H1 (cell line): ENCODE measurements around the gene ROBO4. TPM values are rescaled to one million over a fixed set of nuclear protein-coding genes. Genes with fewer than 3 reads are reported as not detected.

Experiments
- CTCF ChIA-PET: fragments of 300-600 bp; sonication (Branson Sonifier 250); formaldehyde crosslinking; loops from one replicate; lab custom pipeline; 2021; ENCODE audit not compliant: partially characterized antibody; lab: Charles Lee
- POLR2A ChIA-PET: fragments of 300-600 bp; sonication (Branson Sonifier 250); formaldehyde crosslinking; loops from one replicate; lab custom pipeline; 2021; ENCODE audit warnings: inconsistent platforms; ENCODE audit not compliant: partially characterized antibody; lab: Charles Lee
- DNase-seq, 2 experiments: peaks; one replicate each; pipeline versions ENCODE4 v3.0.0 to v3.0.0-alpha.2; 2010 to 2022; ENCODE audit warnings: low spot score in 2 of 2, low read depth in 1 of 2, mixed read lengths in 1 of 2
- FAIRE-seq: peaks from 2 replicates; lab custom pipeline; 2011; peaks lifted over from hg19 to GRCh38; lab: Jason Lieb, UNC
- H2AFZ ChIP-seq: 2 replicates; pipeline ENCODE4 v1.8.1; 2012; ENCODE audit warnings: low read length, inconsistent platforms
- H2AK5ac ChIP-seq: 2 replicates; pipeline ENCODE4 v1.6.1; 2013; ENCODE audit warnings: low read depth, low read length
- H2BK120ac ChIP-seq: replicated peaks from 2 replicates; pipeline ENCODE3; 2013; ENCODE audit warnings: low read depth, low read length, inconsistent platforms
- H2BK12ac ChIP-seq: 2 replicates; pipeline ENCODE4 v1.6.1; 2013; ENCODE audit warnings: low read depth, low read length
- H2BK15ac ChIP-seq: 2 replicates; pipeline ENCODE4 v1.6.1; 2013; ENCODE audit warnings: low read length
- H2BK20ac ChIP-seq: 2 replicates; pipeline ENCODE4 v1.6.1; 2013; ENCODE audit warnings: low read length
- H2BK5ac ChIP-seq: 2 replicates; pipeline ENCODE4 v1.6.1; 2013; ENCODE audit warnings: low read depth, low read length
- H3K14ac ChIP-seq: 2 replicates; pipeline ENCODE4 v1.6.1; 2013; ENCODE audit warnings: inconsistent platforms; ENCODE audit not compliant: insufficient read length
- H3K18ac ChIP-seq: 2 replicates; pipeline ENCODE4 v1.6.1; 2013; ENCODE audit warnings: low read length; ENCODE audit errors: extremely low read depth
- H3K23ac ChIP-seq: 2 replicates; pipeline ENCODE4 v1.6.1; 2013; ENCODE audit warnings: inconsistent platforms; ENCODE audit not compliant: insufficient read length
- H3K23me2 ChIP-seq: 2 replicates; pipeline ENCODE4 v1.6.1; 2013; ENCODE audit warnings: low read depth, low read length
- H3K27ac ChIP-seq: 2 replicates; pipeline ENCODE4 v1.6.1; 2011; ENCODE audit warnings: low read depth, low read length, inconsistent platforms
- H3K27me3 ChIP-seq, 4 experiments: replicated peaks in 1 of 4; 1 replicate in 1 of 4; 2 replicates in 3 of 4; pipeline versions ENCODE4 v1.6.1 to v1.8.1; 2011 to 2013; ENCODE audit warnings: low read length in 3 of 4, mild to moderate bottlenecking in 3 of 4, inconsistent platforms in 2 of 4, mixed read lengths in 2 of 4, moderate library complexity in 1 of 4; ENCODE audit not compliant: control insufficient read depth in 3 of 4, insufficient read depth in 3 of 4; ENCODE audit errors: extremely low read depth in 1 of 4
- H3K36me3 ChIP-seq, 4 experiments: 2 replicates each; pipeline versions ENCODE4 v1.6.1 to v1.8.1; 2011 to 2013; ENCODE audit warnings: mild to moderate bottlenecking in 4 of 4, low read length in 3 of 4, moderate library complexity in 2 of 4, control low read depth in 1 of 4, inconsistent platforms in 1 of 4; ENCODE audit not compliant: insufficient read depth in 4 of 4, control insufficient read depth in 2 of 4
- H3K4ac ChIP-seq: replicated peaks from 2 replicates; pipeline ENCODE3; 2013; ENCODE audit warnings: low read length, low read depth, mixed read lengths, inconsistent platforms; ENCODE audit not compliant: insufficient read length
- H3K4me1 ChIP-seq, 4 experiments: replicated peaks in 1 of 4; 1 replicate in 1 of 4; 2 replicates in 3 of 4; pipeline versions ENCODE4 v1.6.1 to v1.8.1; 2011 to 2013; ENCODE audit warnings: low read length in 3 of 4, inconsistent platforms in 2 of 4, mixed read lengths in 1 of 4; ENCODE audit not compliant: insufficient read depth in 4 of 4, control insufficient read depth in 3 of 4
- H3K4me2 ChIP-seq, 2 experiments: 2 replicates each; pipeline versions ENCODE4 v1.6.1 to v1.8.1; 2011 to 2013; ENCODE audit warnings: low read depth in 2 of 2, low read length in 2 of 2, control low read depth in 1 of 2, inconsistent platforms in 1 of 2, mild to moderate bottlenecking in 1 of 2; ENCODE audit not compliant: insufficient read depth in 1 of 2
- H3K4me3 ChIP-seq, 4 experiments: fragments of 200-600, 300-600 bp in 1 of 4; sonication (generic), shearing (Covaris generic), sonication (Bioruptor Twin) in 1 of 4; 2 replicates each; pipeline versions ENCODE4 v1.5.1 to v1.8.1; 2011 to 2016; ENCODE audit warnings: low read length in 4 of 4, low read depth in 3 of 4, control low read depth in 2 of 4, inconsistent platforms in 2 of 4, mild to moderate bottlenecking in 2 of 4, mixed read lengths in 1 of 4, moderate library complexity in 1 of 4; ENCODE audit not compliant: insufficient read depth in 2 of 4; ENCODE audit errors: extremely low read depth in 1 of 4
- H3K56ac ChIP-seq: replicated peaks from 2 replicates; pipeline ENCODE3; 2013; ENCODE audit warnings: low read depth, mild to moderate bottlenecking, mixed read lengths, low read length, inconsistent platforms; ENCODE audit not compliant: insufficient read length
- H3K79me1 ChIP-seq: 2 replicates; pipeline ENCODE4 v1.6.1; 2013; ENCODE audit warnings: low read depth, low read length, control low read depth
- H3K79me2 ChIP-seq, 2 experiments: 2 replicates each; pipeline versions ENCODE4 v1.6.1 to v1.8.1; 2012 to 2013; ENCODE audit warnings: low read length in 2 of 2, mild to moderate bottlenecking in 2 of 2, inconsistent platforms in 1 of 2; ENCODE audit not compliant: insufficient read depth in 2 of 2, control insufficient read depth in 1 of 2
- H3K9ac ChIP-seq, 4 experiments: replicated peaks in 1 of 4; 1 replicate in 1 of 4; 2 replicates in 3 of 4; pipeline versions ENCODE4 v1.6.1 to v1.8.1; 2011 to 2013; ENCODE audit warnings: low read depth in 3 of 4, low read length in 3 of 4, control low read depth in 2 of 4, mild to moderate bottlenecking in 2 of 4, moderate library complexity in 2 of 4, inconsistent platforms in 1 of 4; ENCODE audit errors: extremely low read depth in 1 of 4
- H3K9me3 ChIP-seq, 2 experiments: 2 replicates each; pipeline versions ENCODE4 v1.6.1 to v1.8.1; 2012 to 2013; ENCODE audit warnings: mild to moderate bottlenecking in 2 of 2, moderate library complexity in 2 of 2, control low read depth in 1 of 2, inconsistent platforms in 1 of 2, low read depth in 1 of 2, low read length in 1 of 2, mixed read lengths in 1 of 2; ENCODE audit not compliant: insufficient read depth in 2 of 2
- H4K20me1 ChIP-seq, 2 experiments: replicated peaks in 1 of 2; 2 replicates each; pipeline versions ENCODE3 to v1.8.1; 2011 to 2013; ENCODE audit warnings: inconsistent platforms in 2 of 2, low read length in 2 of 2, mild to moderate bottlenecking in 1 of 2; ENCODE audit not compliant: insufficient read depth in 2 of 2, control insufficient read depth in 1 of 2
- H4K5ac ChIP-seq: 2 replicates; pipeline ENCODE4 v1.6.1; 2013; ENCODE audit warnings: low read length, low read depth, mixed read lengths, inconsistent platforms; ENCODE audit not compliant: insufficient read length
- H4K8ac ChIP-seq: 2 replicates; pipeline ENCODE4 v1.8.0; 2013; ENCODE audit warnings: mild to moderate bottlenecking, moderate library complexity, low read length, inconsistent platforms; ENCODE audit not compliant: insufficient read depth; ENCODE audit errors: extremely low read depth
- H4K91ac ChIP-seq: replicated peaks from 2 replicates; pipeline ENCODE3; 2013; ENCODE audit warnings: low read length, mixed read lengths, inconsistent platforms; ENCODE audit not compliant: insufficient read length
- CREB1 ChIP-seq: IDR thresholded peaks from 2 replicates; pipeline ENCODE4 v1.6.1; 2012; ENCODE audit warnings: inconsistent platforms
- CTCF ChIP-seq, 3 experiments: IDR thresholded peaks; 1 replicate in 2 of 3; 2 replicates in 1 of 3; pipeline versions ENCODE4 v1.5.1 to v1.6.1; 2011; ENCODE audit warnings: low read length in 3 of 3, mild to moderate bottlenecking in 3 of 3, inconsistent platforms in 2 of 3, low read depth in 1 of 3, moderate library complexity in 1 of 3; ENCODE audit not compliant: insufficient read depth in 1 of 3; ENCODE audit errors: control extremely low read depth in 1 of 3
- MAX ChIP-seq: IDR thresholded peaks from 2 replicates; pipeline ENCODE4 v1.6.1; 2012; ENCODE audit warnings: inconsistent platforms
- RAD21 ChIP-seq, 2 experiments: IDR thresholded peaks in 1 of 2; conservative IDR thresholded peaks in 1 of 2; 2 replicates each; pipeline ENCODE4 v1.6.1; 2011; ENCODE audit warnings: low read depth in 2 of 2, low read length in 2 of 2, improper control_type of control experiment in 1 of 2, inconsistent platforms in 1 of 2, mild to moderate bottlenecking in 1 of 2, moderate library complexity in 1 of 2
- WGBS, 2 experiments: shearing (Covaris generic) in 1 of 2; methylation state at CpG; one replicate each; pipeline versions ENCODE4 v1.1.6 to v1.1.7; 2013 to 2015; ENCODE audit warnings: low lambda C conversion rate in 2 of 2, mixed read lengths in 2 of 2, inconsistent platforms in 1 of 2, low coverage in 1 of 2, missing lambda C conversion rate in 1 of 2; ENCODE audit not compliant: insufficient replicate concordance in 2 of 2, insufficient coverage in 1 of 2, insufficient read length in 1 of 2; ENCODE audit errors: extremely low coverage in 1 of 2, missing lambda C conversion rate in 1 of 2; 5-methylcytosine and 5-hydroxymethylcytosine counted together
- polyA plus RNA-seq, 7 experiments: library from polyadenylated mRNA; depleted of rRNA in 3 of 7; stranded (reverse) in 5 of 7; unstranded in 2 of 7; fragments of >200 nt in 5 of 7; fragments of 200-250 nt in 2 of 7; gene quantifications; 1 replicate in 5 of 7; 2 replicates in 1 of 7; 4 replicates in 1 of 7; pipeline versions ENCODE4 v1.2.1 to v1.2.3, GENCODE V29; 2011 to 2013; ENCODE audit warnings: missing spikeins in 2 of 7, mixed read lengths in 2 of 7
- total RNA-seq: library from RNA; stranded (reverse); fragmentation: NEBNext Ultra II Directional; extraction: Animal tissue kit (Norgen Biotek cat#: 25700); gene quantifications from 2 replicates; pipeline ENCODE4 v1.2.1, GENCODE V29; 2021

Gene ROBO4
- total and polyA plus RNA-seq, 2 of the 8 experiments (the other 6 are each of a cell fraction or from before 2014, with no cell fraction given): 0.03 TPM; not detected in 1

DNA sequence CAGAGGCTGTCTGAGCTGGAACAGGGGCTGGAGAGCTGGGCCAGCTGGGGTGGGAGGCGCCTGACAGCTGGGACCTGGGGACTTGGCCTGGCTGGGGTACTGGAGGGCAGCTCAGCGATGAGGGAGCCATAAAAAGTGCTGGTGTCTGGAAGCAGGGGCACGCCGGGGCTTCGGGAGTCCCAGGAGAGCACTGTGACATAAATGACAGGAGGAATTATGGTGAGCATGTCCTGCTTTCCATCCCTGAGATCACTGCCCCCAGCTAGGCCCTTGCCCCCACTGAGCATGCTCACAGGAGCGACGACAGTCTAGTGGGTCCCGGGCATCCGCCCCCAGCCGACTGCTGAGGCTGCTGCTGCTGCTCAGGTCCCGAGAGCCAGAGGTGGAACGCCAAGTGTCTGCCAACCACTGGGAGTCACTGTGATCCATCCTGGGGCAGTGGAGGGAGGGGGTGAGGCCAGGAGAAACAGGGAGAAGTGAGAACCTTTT is 6.2 kb downstream of the ROBO4 start:
- TF ChIP-seq RAD21 (IDR thresholded peaks at IDR 0.05 in 1 of 2, conservative IDR thresholded peaks at IDR 0.05 in 1 of 2; ENCODE audit: low read depth in 2 of 2, low read length in 2 of 2) (peak; percentile 40 to 52), CREB1 (no peak), MAX (0 out of 2 replicates have a peak, but pooled peaks have one; percentile 8), CTCF (IDR thresholded peaks at IDR 0.05; ENCODE audit: control extremely low read depth in 1 of 3, insufficient read depth in 1 of 3, low read depth in 1 of 3, low read length in 3 of 3) (peak; percentile 42 to 65 (median 50))
- DNase-seq (peak in 1 of 2 experiments; percentile 51), FAIRE-seq (no peak)
- no peak overlapping the region for H3K4ac ChIP-seq
- no peaks in the 10 kb centered on the region for H3K79me2 ChIP-seq
- H4K8ac ChIP-seq: 0 out of 2 replicates have a peak overlapping the region, but pooled peaks have one; percentile 30
- no peak overlapping the region for H4K5ac ChIP-seq
- H2BK15ac ChIP-seq: no peak overlapping the region
- H3K4me3 ChIP-seq: no peak overlapping the region
- no peaks in the 10 kb centered on the region for H3K36me3 ChIP-seq
- H2AK5ac ChIP-seq: no peak overlapping the region
- H3K14ac ChIP-seq: no peak overlapping the region
- H4K20me1 ChIP-seq: no peaks in the 10 kb centered on the region
- no peaks in the 10 kb centered on the region for H3K79me1 ChIP-seq
- peaks cover 0 to 3% (median under 1%) of the 10 kb centered on the region in 4 experiments; a peak in 2 of 7 replicates for H3K27me3 ChIP-seq
- no peak overlapping the region for H2BK120ac ChIP-seq
- no peaks in the 10 kb centered on the region for H3K23me2 ChIP-seq
- H2BK12ac ChIP-seq: no peak overlapping the region
- whole genome bisulfite sequencing, 2 experiments: 64% methylated on average over 12 of the region's 12 CpGs; no CpG with 5 or more reads in 1 of the 2 experiments
- ChIA-PET CTCF (interaction anchor here (0.7 to 4.8 kb wide), 12 partner anchors 9 to 455 kb away, joined by 3 to 22 read pairs (median 4); no protein-coding TSS in a partner anchor), POLR2A (interaction anchor here (1.8 kb wide), 1 partner anchor 9 kb away, joined by 7 read pairs; no protein-coding TSS in a partner anchor)
- H2BK5ac ChIP-seq: no peak overlapping the region
- H3K9me3 ChIP-seq: no peaks in the 10 kb centered on the region
- H3K4me1 ChIP-seq: no peaks in the 10 kb centered on the region; a peak in 1 of 7 replicates
- no peak overlapping the region for H4K91ac ChIP-seq
- no peak overlapping the region for H3K18ac ChIP-seq
- no peak overlapping the region for H3K56ac ChIP-seq
- H2BK20ac ChIP-seq: no peak overlapping the region
- no peak overlapping the region for H3K23ac ChIP-seq
- no peak overlapping the region; a peak in 1 of 7 replicates for H3K9ac ChIP-seq
- no peak overlapping the region for H3K4me2 ChIP-seq
- H3K27ac ChIP-seq: no peak overlapping the region
- no peak overlapping the region for H2AFZ ChIP-seq
